Left lung (tissue), 10 donors: ENCODE data around the gene RBBP8NL. TPM values are rescaled to one million over a fixed set of nuclear protein-coding genes. Genes with fewer than 3 reads are reported as not detected.

ENCODE experiments used
- ATAC-seq: fragments of 200-7000 bp; cut with Tn5 transposase; one replicate; pipeline ENCODE4 v1.9.1; 2020; ENCODE audit warnings: moderate library complexity
- DNase-seq, 4 donors: peaks; one replicate each; pipeline ENCODE4 v3.0.0-alpha.2; 2013 to 2020
- H3K27ac ChIP-seq, 2 donors: fragments of 200-600 bp; sonication (generic) in 1 of 2; one replicate each; pipeline versions ENCODE4 v1.5.0 to v1.8.0; 2020 to 2021
- H3K27me3 ChIP-seq, 2 donors: fragments of 200-600 bp; sonication (generic) in 1 of 2; one replicate each; pipeline versions ENCODE4 v1.5.0 to v1.8.0; 2020 to 2021
- H3K36me3 ChIP-seq, 2 donors: fragments of 200-600 bp; sonication (generic) in 1 of 2; one replicate each; pipeline versions ENCODE4 v1.5.0 to v1.8.0; 2020 to 2021
- H3K4me1 ChIP-seq, 2 donors: fragments of 200-600 bp; one replicate each; pipeline ENCODE4 v1.8.0; 2021
- H3K4me3 ChIP-seq, 2 donors: fragments of 200-600 bp; sonication (generic) in 1 of 2; one replicate each; pipeline versions ENCODE4 v1.5.0 to v1.8.0; 2020 to 2021; ENCODE audit warnings: mild to moderate bottlenecking in 1 of 2
- H3K9me3 ChIP-seq, 2 donors: fragments of 200-600 bp; sonication (generic) in 1 of 2; one replicate each; pipeline versions ENCODE4 v1.5.0 to v1.8.0; 2020 to 2021
- CTCF ChIP-seq, 2 donors: fragments of 200-600 bp; sonication (generic) in 1 of 2; IDR thresholded peaks; one replicate each; pipeline versions ENCODE4 v1.5.0 to v1.8.0; 2021; ENCODE audit warnings: antibody characterized with exemption in 2 of 2
- intact Hi-C, 2 donors: fragments of 100-400 bp; cut with DNase I; formaldehyde crosslinking; loops; one replicate each; pipeline versions ENCODE4 v1.11.2 to v1.14.2; 2022
- polyA plus RNA-seq, 6 donors: library from polyadenylated mRNA; unstranded; fragments of 120-200 nt; gene quantifications; one replicate each; pipeline ENCODE4 v1.2.1, GENCODE V29; 2013; ENCODE audit not compliant: insufficient read length in 6 of 6
- total RNA-seq, 2 donors: library from RNA; stranded (reverse); fragmentation: NEBNext Ultra II Directional; extraction: Animal tissue kit (Norgen Biotek cat#: 25700); gene quantifications; one replicate each; pipeline ENCODE4 v1.2.1, GENCODE V29; 2021
- donor health status: DM: no; HTN: yes; CAD: no.
- donor health status: DM: no; HTN: no; CAD: no.

Gene RBBP8NL
- total and polyA plus RNA-seq, 8 donors = 0.97 to 4.2 (median 3.4) TPM

GRCh38 chr20:62393830-62394229 is 33.5 kb downstream of the RBBP8NL start:
- H3K27ac ChIP-seq = no peak overlapping the region

GRCh38 chr20:62393335-62393665 is 34.0 kb downstream of the RBBP8NL start:
- H3K27me3 ChIP-seq = no peaks in the 10 kb centered on the region
- no peaks in the 10 kb centered on the region for H3K9me3 ChIP-seq
- H3K4me1 ChIP-seq = peaks cover 1 to 7% of the 10 kb centered on the region in 2 donors
- TF ChIP-seq CTCF (IDR thresholded peaks at IDR 0.05) = no peak
- H3K27ac ChIP-seq = no peak overlapping the region
- DNase-seq = no peak
- H3K36me3 ChIP-seq = peaks cover 0 to 77% of the 10 kb centered on the region in 2 donors
- intact Hi-C loops = no loop called here
- no peak for ATAC-seq
- H3K4me3 ChIP-seq = no peak overlapping the region

More at GRCh38 chr20:62393830-62394229, 33.5 kb downstream of the RBBP8NL start:
- intact Hi-C loops = no loop called here
- Histone ChIP-seq H3K9me3 (no peaks in the 10 kb centered on the region), H3K36me3 (peaks cover 0 to 72% of the 10 kb centered on the region in 2 donors), H3K4me3 (no peak overlapping the region), H3K4me1 (peaks cover 0 to 2% of the 10 kb centered on the region in 2 donors), H3K27me3 (no peaks in the 10 kb centered on the region)
- no peak for TF ChIP-seq CTCF (IDR thresholded peaks at IDR 0.05)
- ATAC-seq (no peak), DNase-seq (no peak)

GRCh38 chr20:62392621-62393334 is 34.6 kb downstream of the RBBP8NL start:
- Histone ChIP-seq H3K4me1 (peaks cover 7 to 12% of the 10 kb centered on the region in 2 donors), H3K27ac (no peak overlapping the region), H3K36me3 (peaks cover 0 to 82% of the 10 kb centered on the region in 2 donors), H3K27me3 (no peaks in the 10 kb centered on the region), H3K4me3 (no peak overlapping the region), H3K9me3 (no peaks in the 10 kb centered on the region)
- DNase-seq (no peak), ATAC-seq (no peak)
- TF ChIP-seq CTCF (IDR thresholded peaks at IDR 0.05) = no peak
- intact Hi-C loops = no loop called here

GRCh38 chr20:62392077-62392418 is 35.3 kb downstream of the RBBP8NL start:
- no peak overlapping the region for H3K27ac ChIP-seq
- H3K9me3 ChIP-seq = no peaks in the 10 kb centered on the region
- no peak for TF ChIP-seq CTCF (IDR thresholded peaks at IDR 0.05)
- no peaks in the 10 kb centered on the region for H3K27me3 ChIP-seq
- DNase-seq = no peak
- H3K4me3 ChIP-seq = no peak overlapping the region
- ATAC-seq = no peak
- H3K4me1 ChIP-seq = peaks cover 11 to 17% of the 10 kb centered on the region in 2 donors
- H3K36me3 ChIP-seq = peaks cover 0 to 82% of the 10 kb centered on the region in 2 donors
- intact Hi-C loops = no loop called here

- Histone ChIP-seq H3K4me3 (no peak overlapping the region), H3K9me3 (no peaks in the 10 kb centered on the region), H3K27me3 (no peaks in the 10 kb centered on the region), H3K36me3 (peaks cover 0 to 82% of the 10 kb centered on the region in 2 donors), H3K4me1 (peaks cover 11 to 17% of the 10 kb centered on the region in 2 donors), H3K27ac (no peak overlapping the region)
- intact Hi-C loops = no loop called here
- no peak for TF ChIP-seq CTCF (IDR thresholded peaks at IDR 0.05)
- ATAC-seq (no peak), DNase-seq (no peak)
Observed at GRCh38 chr20:62391165-62392076, 35.9 kb downstream of the RBBP8NL start.
